HG02798 (cell line): ENCODE measurements around the gene SMOC2.

Experiments used
- ATAC-seq: cut with Tn5 transposase; IDR thresholded peaks from one replicate; pipeline ENCODE4 v1.9.1; 2021; ENCODE audit warnings: mild to moderate bottlenecking; ENCODE audit not compliant: unreplicated experiment, poor library complexity

SMOC2 gene

DNA sequence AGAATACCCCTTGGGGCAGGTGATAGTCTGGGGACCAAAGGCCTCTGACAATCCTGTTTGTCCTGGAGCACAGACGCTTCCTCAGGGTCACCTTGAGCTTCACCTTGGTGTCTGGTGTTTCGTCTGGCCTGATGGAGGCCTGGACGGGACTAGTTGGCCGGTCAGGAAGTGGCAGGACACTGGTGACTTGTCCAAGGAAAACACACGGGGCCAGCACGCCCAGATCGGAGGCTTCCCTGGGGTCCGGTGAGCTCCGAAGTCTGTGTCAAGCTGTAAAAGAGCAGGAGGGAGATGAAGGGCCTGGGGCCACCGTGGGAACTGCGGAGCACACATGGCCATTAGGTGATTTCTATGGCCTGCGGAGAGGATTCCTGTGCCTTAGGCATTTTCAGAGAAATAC, 67.9 kb downstream of the SMOC2 start:
- ATAC-seq = no peak

DNA sequence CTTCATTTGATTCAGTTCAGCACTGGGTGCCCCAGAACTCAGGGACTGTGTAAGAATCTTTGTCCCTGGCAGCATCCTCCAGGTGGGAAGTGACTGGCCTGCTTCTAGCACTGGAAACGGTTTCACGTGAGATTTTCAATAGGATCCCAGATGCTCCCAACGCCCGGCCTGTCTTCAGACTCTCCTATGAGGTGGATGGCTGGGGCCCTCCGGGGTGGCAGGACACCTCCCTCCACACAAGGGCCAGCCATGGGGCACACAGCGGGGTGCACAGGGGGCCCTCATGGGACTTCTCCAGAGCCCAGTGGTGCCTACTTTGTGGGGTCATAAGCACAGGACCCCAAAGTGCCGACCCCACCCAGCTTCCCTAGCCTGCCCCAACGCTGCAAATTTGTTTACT, 72.8 kb downstream of the SMOC2 start:
- no peak for ATAC-seq

DNA sequence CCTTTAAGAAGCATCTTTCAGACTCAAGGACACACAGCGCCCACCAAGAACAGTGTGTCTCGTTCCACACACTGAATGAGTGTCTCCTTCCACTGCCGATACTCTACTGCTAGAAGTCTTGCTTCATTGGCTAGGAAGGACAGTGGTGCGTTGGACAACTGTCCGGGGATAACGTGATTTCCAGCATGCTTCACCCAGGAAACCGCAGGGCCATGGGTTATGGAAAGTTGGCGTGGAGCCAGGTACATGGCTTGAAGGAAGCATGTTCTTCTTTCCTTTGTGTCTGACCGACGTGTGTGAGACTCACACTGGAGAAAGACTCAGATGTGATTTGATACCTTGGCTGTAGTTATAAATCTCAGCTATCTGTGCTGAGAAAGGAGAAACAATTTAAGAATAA, 73.2 kb downstream of the SMOC2 start:
- no peak for ATAC-seq

DNA sequence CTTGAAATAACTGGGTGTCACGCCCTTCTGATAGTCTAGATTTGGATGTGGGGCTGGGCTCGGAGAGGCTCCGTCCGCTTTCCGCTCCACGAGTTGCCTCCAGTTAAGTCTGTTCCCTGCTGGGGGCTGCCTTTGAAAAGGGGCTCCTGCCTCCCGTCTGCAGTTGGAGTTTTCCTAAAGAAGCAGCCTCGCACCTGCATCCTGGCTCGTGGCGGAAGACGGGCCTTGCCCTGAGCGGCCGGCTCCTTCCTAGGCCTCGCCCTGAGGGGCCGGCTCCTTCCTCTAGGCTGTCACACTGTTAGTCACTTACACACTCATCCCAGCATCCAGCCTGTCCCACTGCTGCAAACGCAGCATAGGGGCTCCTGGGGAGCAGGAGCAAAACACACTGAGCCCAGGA, 74.4 kb downstream of the SMOC2 start:
- ATAC-seq = no peak

DNA sequence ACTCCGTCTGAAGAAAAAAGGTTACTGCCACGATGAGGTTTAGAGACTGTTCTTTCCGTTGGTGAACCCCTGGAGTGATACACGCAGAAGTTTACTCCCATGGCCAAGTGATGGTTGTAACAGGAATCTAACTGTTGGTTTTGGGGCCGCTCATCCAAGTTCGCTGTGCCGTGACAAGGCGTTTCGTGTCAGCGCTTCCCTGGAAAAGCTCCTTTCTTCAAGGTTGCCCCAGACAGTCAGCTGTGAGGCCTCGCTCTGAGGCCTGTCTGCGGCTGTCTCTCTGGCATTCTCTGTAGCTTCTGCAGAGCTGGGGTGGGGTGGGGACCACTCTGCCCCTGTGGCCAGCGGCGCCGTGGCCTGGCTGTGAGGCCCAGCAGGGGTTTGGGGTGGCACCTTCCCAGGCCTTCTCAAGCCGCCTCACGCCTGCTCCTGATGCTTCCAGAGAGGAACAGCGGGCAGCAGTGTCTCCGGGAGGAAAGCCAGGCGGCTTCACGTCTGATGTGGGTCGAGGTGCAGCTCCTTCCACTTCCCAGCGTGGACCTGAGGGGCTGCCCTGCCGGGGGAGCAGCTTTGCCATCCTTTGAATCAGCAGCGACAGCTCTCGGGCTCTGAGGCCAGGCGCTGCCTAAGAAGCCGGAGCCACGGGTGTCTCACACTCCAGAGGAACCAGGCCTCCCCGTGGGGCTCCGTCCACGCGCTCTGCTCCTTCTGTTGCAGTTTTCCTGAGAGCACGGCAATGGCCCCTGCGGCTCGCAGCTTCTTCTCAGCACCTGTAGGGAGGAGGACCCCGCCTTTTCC, 76.2 kb downstream of the SMOC2 start:
- no peak for ATAC-seq

DNA sequence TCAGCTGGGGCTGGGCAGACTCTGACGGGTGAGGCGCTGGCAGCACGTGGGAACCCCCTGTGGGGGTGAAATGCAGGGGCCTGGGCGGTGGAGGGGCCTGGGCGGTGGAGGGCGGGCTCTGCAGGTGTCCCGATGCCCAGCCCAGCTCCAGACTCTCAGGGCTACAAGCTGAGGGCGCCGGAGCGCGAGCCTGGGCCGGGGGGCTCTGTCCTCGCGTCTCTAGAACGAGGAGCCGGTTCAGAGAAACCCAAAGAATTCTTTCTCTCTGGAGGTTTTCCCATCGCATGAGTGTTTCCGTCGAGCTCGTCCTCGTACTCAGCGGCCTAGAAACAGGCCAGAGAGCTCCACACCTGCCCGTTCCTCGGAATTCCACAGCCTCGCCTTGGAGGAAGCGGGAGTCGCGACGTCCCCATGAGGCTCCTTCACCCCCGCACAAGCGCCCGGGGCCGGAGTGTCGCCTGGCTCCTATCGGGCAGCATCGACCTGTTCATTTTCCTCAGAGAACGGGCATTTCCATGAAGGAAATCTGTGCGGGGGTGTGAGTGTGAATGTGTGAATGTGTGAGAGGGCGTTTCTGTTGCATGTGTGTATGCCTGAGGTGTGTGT, 76.9 kb downstream of the SMOC2 start:
- no peak for ATAC-seq

DNA sequence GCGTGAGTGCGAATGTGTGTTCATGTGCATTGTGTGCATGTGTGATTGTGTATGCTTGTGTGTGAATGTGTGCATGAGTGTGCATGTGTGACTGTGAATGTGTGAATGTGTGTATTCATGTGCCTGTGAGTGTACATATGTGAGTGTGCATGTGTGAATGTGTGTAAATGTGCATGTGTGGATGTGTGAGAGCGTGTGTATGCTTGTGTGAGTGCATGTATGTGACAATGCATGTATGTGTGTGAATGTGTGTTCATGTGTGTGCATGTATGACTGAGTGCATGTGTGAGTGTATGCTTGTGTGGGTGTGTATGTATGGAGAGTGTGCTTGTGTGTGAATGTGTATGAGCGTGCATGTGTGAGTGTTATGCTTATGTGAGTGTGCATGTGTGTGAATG, 77.4 kb downstream of the SMOC2 start:
- ATAC-seq = no peak

DNA sequence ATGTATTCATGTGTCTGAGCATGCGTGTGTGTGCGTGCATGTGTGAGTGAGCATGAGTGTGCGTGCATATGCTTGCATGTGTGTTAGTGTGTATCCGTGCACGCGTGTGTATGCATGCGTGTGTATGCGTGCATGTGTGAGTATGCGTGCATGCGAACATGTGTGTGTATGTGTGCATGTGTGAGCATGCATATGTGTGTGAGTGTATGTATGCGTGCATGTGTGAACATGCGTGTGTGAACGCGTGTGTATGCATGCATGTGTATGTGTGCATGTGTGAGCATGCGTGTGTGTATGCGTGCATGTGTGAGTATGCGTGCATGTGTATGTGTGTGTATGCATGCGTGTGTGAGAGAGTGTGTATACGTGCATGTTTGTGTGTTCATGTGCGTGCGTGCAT, 77.9 kb downstream of the SMOC2 start:
- no peak for ATAC-seq

DNA sequence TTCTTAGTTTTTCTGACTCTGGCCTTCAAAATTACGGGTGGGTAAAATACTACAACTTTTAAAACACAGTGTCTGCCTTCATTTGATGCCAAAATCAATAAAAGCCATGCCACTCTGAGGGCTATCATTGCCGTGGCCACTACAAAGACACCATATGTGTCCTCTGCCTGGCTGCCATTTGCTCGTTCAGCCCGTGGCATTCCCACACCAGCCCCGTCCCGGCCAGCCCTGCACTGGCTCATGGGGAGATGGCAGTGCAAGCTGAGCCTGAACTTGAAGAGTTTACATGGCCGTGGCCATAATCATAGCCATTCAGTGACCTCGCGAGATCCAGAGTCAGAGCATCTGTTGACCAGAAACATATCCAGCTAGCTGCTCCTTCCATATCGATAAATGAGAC, 79.2 kb downstream of the SMOC2 start:
- ATAC-seq = no peak

DNA sequence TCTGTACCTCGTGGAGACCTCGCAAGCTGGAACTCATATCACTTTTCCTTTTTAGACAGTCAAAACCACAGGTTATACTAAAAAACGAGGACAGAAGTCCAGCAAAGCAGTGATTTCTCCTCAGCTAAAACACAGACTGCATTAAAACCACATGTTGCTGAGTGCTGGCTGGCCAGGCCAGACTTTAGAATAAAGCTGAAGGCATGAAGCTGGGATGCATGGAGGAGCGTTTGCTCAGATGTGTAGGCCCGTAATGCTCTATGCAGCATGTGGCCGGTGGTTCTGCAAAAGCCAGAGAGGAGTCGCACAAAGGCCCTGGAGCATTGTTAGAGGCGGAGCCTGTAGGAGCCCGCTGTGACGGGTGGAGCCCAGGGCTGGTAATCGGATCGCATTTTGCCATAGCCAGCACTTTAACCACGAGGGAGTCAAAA, 83.6 kb downstream of the SMOC2 start:
- no peak for ATAC-seq

DNA sequence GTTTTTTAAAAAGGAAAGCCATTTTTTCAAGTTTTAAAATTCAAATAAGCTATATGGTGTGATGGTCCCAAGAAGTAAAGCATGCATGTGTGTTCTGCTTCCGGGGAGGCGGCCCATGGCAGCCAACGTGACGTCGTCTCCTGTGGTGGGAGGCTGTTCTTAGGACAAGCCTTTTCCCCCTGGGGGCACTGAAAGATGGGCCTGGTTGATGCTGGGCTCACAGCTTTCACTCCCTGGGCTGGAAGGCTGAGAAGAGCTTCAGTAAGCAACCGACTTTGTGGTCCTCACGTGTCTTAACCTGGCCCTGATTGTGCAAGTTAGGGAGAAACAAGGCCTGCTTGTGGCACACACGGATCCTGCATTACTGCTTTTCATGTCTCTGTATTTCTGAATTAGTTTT, 84.1 kb downstream of the SMOC2 start:
- ATAC-seq = no peak

DNA sequence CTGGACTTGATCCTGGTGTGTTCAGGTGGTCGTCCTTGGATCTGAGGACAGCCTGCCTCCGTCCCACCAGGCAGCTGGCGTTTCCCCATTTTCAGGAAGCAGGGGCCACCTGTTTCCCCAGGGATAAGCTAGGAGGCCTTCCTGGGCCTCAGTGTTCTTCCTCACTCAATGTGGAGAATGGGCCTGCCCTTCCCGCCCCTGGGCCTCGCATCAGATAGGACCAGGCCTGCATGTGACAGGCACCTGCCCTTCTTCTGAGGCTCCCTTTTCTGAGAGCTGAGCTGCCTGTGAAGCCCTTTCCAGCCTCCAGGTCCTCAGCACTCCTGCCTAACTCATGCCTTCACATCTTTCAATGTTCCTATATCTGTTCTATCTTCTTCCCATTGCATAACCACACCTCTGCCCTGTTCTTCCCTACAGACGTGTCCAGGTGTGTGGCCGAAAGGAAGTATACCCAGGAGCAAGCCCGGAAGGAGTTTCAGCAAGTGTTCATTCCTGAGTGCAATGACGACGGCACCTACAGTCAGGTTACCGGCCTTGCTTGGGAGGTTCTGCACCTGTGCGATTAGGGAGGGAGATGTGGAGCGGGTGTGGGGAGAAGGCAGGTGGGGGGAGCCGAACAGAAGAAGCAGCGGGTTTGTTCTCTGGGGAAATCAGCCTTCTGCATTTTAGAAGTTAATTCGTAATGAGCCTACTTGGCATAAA, 85.1 kb downstream of the SMOC2 start:
- no peak for ATAC-seq

DNA sequence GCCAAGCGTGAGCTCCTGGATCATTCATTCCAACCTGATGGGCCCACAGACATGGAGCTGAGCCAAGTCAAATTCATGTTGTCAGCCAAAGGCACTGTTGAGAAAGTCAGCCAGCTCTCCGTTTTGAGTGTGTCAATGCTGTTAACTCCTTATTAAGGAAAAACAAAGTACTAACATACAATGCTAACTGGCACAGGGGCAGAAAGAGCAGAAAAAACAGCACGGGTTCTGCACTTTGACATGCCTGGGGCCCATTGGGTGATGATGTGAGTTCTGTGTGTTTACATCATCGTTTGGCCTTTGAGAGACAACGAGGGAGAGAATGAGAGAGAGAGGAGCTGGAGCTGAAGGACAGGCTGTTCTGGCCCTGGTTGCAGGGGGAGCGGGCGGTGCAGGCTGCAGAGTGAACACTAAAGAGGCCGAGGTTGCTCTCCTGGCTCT, 85.9 kb downstream of the SMOC2 start:
- ATAC-seq = no peak

DNA sequence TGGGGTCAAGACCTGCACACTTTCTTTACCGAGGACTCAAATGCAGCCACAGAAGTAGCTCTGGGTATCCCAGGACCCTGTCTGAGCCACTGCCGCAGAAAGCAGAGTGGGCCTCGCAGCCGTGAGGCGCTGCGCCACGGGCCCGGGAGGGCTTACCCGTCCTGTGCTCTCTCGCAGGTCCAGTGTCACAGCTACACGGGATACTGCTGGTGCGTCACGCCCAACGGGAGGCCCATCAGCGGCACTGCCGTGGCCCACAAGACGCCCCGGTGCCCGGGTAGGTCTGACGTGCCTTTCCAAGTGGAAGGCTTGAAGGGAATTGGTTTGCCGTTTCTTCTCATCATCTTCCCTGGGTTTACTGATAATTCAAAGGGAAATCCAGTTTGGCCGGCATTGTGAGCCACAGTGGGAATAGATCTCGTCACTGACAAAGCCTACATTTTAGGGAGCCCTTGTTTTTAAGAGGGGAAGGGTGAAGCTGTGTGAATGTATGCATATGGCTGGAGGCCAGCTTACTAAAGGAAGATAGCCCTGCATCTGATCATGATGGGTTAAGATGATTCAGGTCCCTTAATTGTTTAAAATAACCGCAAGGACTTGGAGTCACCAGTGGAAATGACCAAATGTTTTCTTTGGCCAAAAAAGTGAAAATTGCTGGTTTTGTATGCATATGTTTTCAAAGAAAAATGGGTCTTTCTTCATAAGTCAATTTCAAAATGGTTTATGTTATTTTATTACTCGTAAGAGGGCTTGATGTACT, 86.6 kb downstream of the SMOC2 start:
- ATAC-seq = no peak

DNA sequence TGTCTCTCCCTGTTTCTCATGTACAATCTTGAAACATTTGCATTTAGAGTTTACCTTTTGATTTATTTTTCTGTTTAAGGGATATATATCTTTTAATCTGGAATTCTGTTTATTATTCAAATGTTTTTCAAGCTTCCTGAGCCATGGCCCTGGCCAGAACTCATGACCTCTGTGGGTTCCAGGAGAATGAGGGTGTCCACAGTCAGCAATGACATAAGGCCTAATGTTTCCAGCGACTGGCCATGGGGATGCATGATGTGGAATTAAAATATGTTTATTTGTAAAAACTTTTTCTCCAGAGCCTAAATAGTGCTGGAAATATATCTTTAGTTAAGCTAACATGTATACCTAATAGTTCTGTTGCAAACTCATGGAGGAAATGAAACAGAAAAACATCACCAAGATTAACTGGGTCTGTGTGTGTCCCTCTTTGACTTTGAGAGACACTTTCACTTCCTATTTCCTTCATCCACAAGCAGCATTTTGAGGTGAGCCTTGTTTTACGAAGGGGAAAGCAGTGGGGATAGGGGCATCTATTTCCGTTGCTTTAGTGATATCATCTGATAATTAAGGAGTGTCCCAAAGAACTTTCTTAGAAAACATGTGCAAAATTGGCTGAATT, 87.6 kb downstream of the SMOC2 start:
- no peak for ATAC-seq

DNA sequence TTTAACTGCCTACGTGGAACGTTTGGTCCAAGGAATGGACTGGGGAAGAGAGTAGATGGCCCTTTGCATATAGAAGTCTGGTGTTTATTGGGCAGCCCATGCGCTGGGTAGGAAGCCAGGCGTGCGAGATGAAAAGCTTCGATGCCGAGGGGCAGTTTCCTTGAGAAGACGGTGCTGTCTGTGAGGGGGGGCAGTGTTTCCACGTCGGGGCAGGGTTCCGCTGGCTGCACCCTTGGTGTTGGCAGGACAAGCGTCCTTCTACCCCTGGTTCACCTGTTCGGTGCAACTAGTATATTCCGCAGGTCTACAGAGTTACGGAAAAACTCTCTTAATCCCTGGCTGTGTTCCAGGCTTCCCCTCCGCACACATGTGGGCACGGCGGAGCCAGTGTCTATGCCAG, 88.2 kb downstream of the SMOC2 start:
- no peak for ATAC-seq

DNA sequence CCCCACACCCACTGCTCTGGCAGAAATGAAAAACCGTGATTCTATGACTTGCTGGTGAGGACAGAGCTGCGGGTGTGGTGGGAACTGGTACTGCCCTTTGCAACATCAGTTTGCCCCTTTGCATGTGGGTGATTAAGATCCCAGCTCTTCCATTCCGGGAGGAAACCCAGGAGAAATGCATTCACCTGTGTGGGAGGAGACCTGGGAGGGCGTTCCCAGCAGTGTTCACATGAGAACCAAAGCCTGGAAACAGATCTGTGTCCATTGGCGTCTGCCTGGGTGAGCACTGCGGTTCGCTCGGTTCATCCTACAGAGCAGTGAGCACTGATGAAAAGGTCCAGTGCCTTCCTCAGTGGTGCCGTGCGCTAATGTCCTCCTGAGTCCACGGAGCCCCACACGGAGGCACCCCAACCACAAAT, 89.7 kb downstream of the SMOC2 start:
- no peak for ATAC-seq

DNA sequence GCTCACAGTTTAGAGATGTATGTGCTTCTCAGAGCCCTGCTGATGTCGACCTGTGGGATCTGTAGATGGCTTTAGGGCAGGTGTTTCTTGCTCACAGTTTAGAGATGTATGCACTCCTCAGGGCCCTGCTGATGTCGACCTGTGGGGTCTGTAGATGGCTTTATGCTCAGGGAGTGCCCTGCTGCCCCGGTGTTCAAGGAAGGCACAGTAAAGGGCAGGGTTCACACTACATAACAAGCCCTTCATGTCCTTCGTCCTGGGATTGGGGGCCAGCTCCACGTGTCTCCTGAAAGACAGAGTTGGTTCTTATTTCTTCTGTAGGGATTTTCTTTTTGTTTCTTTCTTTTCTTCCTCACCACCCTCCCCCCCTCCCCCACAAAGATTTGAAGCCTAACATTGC, 91.1 kb downstream of the SMOC2 start:
- no peak for ATAC-seq

DNA sequence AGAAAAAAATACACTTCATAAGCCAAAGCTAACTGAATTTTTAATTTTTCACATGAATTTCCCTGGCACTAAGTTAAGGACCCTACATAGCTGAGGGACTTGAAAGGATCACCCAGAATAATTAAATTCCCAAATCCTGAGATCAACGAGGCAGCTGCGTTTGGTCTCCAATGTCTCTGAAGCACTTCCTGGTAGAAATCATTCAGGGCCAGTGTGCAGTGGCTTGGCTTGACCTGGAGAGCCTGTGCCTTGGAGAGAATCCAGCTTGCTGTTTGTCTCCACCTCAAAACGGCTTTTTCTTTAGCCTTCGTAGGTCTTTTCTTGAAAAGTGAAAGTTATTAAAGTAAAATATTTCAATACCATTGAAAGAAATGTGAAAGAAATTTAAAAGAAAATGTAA, 92.4 kb downstream of the SMOC2 start:
- ATAC-seq = no peak

DNA sequence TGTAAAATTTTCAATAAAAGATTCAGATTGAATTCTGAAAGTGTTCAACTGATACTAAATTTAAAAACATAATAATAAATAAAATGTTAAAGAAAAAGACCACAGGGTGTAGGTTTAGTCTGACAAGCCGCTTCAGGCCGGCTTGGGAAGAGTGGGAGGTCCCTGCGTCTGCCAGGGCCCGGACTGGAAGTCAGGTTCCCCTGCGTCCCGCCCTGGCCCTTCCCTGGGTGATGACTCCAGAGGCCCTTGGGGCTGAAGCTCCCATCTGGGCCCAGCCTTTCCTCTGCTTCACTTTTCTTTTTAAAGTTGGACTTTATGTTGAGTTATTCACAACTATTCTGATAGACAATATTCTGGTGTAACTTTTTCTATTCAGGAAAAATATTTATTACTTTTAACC, 93.3 kb downstream of the SMOC2 start:
- ATAC-seq = no peak
